Subcutaneous abdominal adipose tissue (tissue), 5 donors: ENCODE results near the gene LMOD1.

Experiments used
- H3K27ac ChIP-seq: one replicate; pipeline ENCODE4 v1.7.0; 2013; ENCODE audit warnings: low read depth, mild to moderate bottlenecking, inconsistent platforms, low read length, moderate library complexity
- H3K27me3 ChIP-seq, 5 donors: one replicate each; pipeline ENCODE4 v1.7.0; 2013; ENCODE audit warnings: low read length in 5 of 5, inconsistent platforms in 1 of 5; ENCODE audit not compliant: control insufficient read depth in 5 of 5, insufficient read depth in 4 of 5
- H3K36me3 ChIP-seq, 5 donors: one replicate each; pipeline ENCODE4 v1.7.0; 2013; ENCODE audit warnings: low read length in 5 of 5; ENCODE audit not compliant: control insufficient read depth in 5 of 5, insufficient read depth in 5 of 5
- H3K4me1 ChIP-seq, 5 donors: one replicate each; pipeline ENCODE4 v1.7.0; 2013; ENCODE audit warnings: low read length in 5 of 5, mild to moderate bottlenecking in 3 of 5, moderate library complexity in 1 of 5; ENCODE audit not compliant: control insufficient read depth in 5 of 5, insufficient read depth in 5 of 5
- H3K4me3 ChIP-seq, 5 donors: one replicate each; pipeline ENCODE4 v1.7.0; 2013; ENCODE audit warnings: low read length in 5 of 5, low read depth in 1 of 5
- H3K9ac ChIP-seq, 5 donors: one replicate each; pipeline ENCODE4 v1.7.0; 2013; ENCODE audit warnings: low read length in 5 of 5, mild to moderate bottlenecking in 4 of 5, moderate library complexity in 3 of 5
- H3K9me3 ChIP-seq, 5 donors: one replicate each; pipeline ENCODE4 v1.7.0; 2013; ENCODE audit warnings: low read length in 5 of 5; ENCODE audit not compliant: control insufficient read depth in 5 of 5
- donor health status: healthy.
- donor health status: healthy.
- donor health status: healthy.
- donor health status: healthy.
- donor health status: healthy.

LMOD1 gene

GRCh38 chr1:201889090-201889968 is 57.0 kb downstream of the LMOD1 start:
- H3K9ac ChIP-seq: peak overlapping the region in 4 of 5 donors; percentile 64 to 76 (median 72)
- peaks cover 0 to 3% (median 0%) of the 10 kb centered on the region in 5 donors for H3K27me3 ChIP-seq
- peaks cover 0 to 19% (median 15%) of the 10 kb centered on the region in 5 donors for H3K4me1 ChIP-seq
- no peaks in the 10 kb centered on the region for H3K36me3 ChIP-seq
- H3K4me3 ChIP-seq: peak overlapping the region; percentile 26 to 88 (median 85)
- H3K27ac ChIP-seq: no peak overlapping the region
- no peaks in the 10 kb centered on the region for H3K9me3 ChIP-seq

- Histone ChIP-seq H3K4me3 (peak within 1 kb of the TSS; percentile 26 to 88 (median 85)), H3K27me3 (peaks cover 0 to 3% (median 0%) of the 10 kb centered on the region in 5 donors), H3K27ac (no peak within 1 kb of the TSS), H3K36me3 (no peaks in the 10 kb centered on the region), H3K9ac (peak within 1 kb of the TSS in 4 of 5 donors; percentile 64 to 76 (median 72)), H3K4me1 (peaks cover 0 to 28% (median 20%) of the 10 kb centered on the region in 5 donors), H3K9me3 (no peaks in the 10 kb centered on the region)
Measured at GRCh38 chr1:201888282-201889089, 57.9 kb downstream of the LMOD1 start, which contains the start of gene SHISA4. Gene SHISA4, plus strand, starts transcription at chr1:201888898. Its CDS starts 97 bp downstream, at chr1:201888995.

GRCh38 chr1:201887116-201887866 is 59.1 kb downstream of the LMOD1 start:
- Histone ChIP-seq H3K4me1 (peaks cover 0 to 30% (median 20%) of the 10 kb centered on the region in 5 donors), H3K9me3 (no peaks in the 10 kb centered on the region), H3K36me3 (no peaks in the 10 kb centered on the region), H3K4me3 (no peak overlapping the region), H3K27me3 (peaks cover 0 to 3% (median 0%) of the 10 kb centered on the region in 5 donors), H3K9ac (no peak overlapping the region), H3K27ac (no peak overlapping the region)

- no peaks in the 10 kb centered on the region for H3K36me3 ChIP-seq
- H3K27me3 ChIP-seq: peaks cover 0 to 3% (median 0%) of the 10 kb centered on the region in 5 donors
- peaks cover 0 to 30% (median 20%) of the 10 kb centered on the region in 5 donors for H3K4me1 ChIP-seq
- no peaks in the 10 kb centered on the region for H3K9me3 ChIP-seq
- H3K4me3 ChIP-seq: no peak overlapping the region
- no peak overlapping the region for H3K9ac ChIP-seq
- no peak overlapping the region for H3K27ac ChIP-seq
Measured at GRCh38 chr1:201886103-201886885, 60.1 kb downstream of the LMOD1 start.

- Histone ChIP-seq H3K27ac (no peak overlapping the region), H3K9ac (no peak overlapping the region)
Measured at GRCh38 chr1:201885531-201886075, 60.7 kb downstream of the LMOD1 start.

GRCh38 chr1:201884425-201884824 is 61.9 kb downstream of the LMOD1 start:
- Histone ChIP-seq H3K4me3 (no peak overlapping the region), H3K27ac (no peak overlapping the region), H3K4me1 (peaks cover 0 to 27% (median 18%) of the 10 kb centered on the region in 5 donors), H3K9me3 (no peaks in the 10 kb centered on the region), H3K36me3 (no peaks in the 10 kb centered on the region), H3K27me3 (peaks cover 0 to 1% (median 0%) of the 10 kb centered on the region in 5 donors), H3K9ac (peak overlapping the region in 1 of 5 donors; percentile 6)

More at GRCh38 chr1:201885531-201886075, 60.7 kb downstream of the LMOD1 start:
- H3K27me3 ChIP-seq: peaks cover 0 to 3% (median 0%) of the 10 kb centered on the region in 5 donors
- no peaks in the 10 kb centered on the region for H3K36me3 ChIP-seq
- H3K4me3 ChIP-seq: no peak overlapping the region
- H3K4me1 ChIP-seq: peaks cover 0 to 30% (median 20%) of the 10 kb centered on the region in 5 donors
- H3K9me3 ChIP-seq: no peaks in the 10 kb centered on the region

GRCh38 chr1:201883786-201884185 is 62.6 kb downstream of the LMOD1 start:
- no peak overlapping the region for H3K4me3 ChIP-seq
- no peak overlapping the region for H3K9ac ChIP-seq
- H3K27ac ChIP-seq: no peak overlapping the region
- H3K4me1 ChIP-seq: peaks cover 0 to 21% (median 12%) of the 10 kb centered on the region in 5 donors
- H3K27me3 ChIP-seq: no peaks in the 10 kb centered on the region
- no peaks in the 10 kb centered on the region for H3K9me3 ChIP-seq
- no peaks in the 10 kb centered on the region for H3K36me3 ChIP-seq

- H3K9me3 ChIP-seq: no peaks in the 10 kb centered on the region
- H3K4me3 ChIP-seq: no peak overlapping the region
- peaks cover 0 to 17% (median 10%) of the 10 kb centered on the region in 5 donors for H3K4me1 ChIP-seq
Measured at GRCh38 chr1:201883266-201883665, 63.1 kb downstream of the LMOD1 start.

More at GRCh38 chr1:201883266-201883665, 63.1 kb downstream of the LMOD1 start:
- H3K9ac ChIP-seq: no peak overlapping the region
- H3K27ac ChIP-seq: no peak overlapping the region
- no peaks in the 10 kb centered on the region for H3K36me3 ChIP-seq
- H3K27me3 ChIP-seq: no peaks in the 10 kb centered on the region
